Cardiac septum (tissue), 1 donor: Measurements from ENCODE around the gene EPPIN. TPM values are rescaled to one million over a fixed set of nuclear protein-coding genes. Genes with fewer than 3 reads are reported as not detected.

Experiments
- DNase-seq: peaks from one replicate; pipeline ENCODE4 v3.0.0-alpha.2; 2020; ENCODE audit warnings: low spot score
- intact Hi-C: fragments of 100-400 bp; cut with DNase I; formaldehyde crosslinking; loops from one replicate; pipeline ENCODE4 v1.14.0; 2022
- total RNA-seq: library from RNA; stranded (reverse); fragmentation: NEBNext Ultra II Directional; extraction: Animal tissue kit (Norgen Biotek cat#: 25700); gene quantifications from one replicate; pipeline ENCODE4 v1.2.1, GENCODE V29; 2021
- donor health status: DM: no; HTN: no; CAD: no.

Gene EPPIN
- total RNA-seq, 1 donor from 2014 or later, result not detected

DNA sequence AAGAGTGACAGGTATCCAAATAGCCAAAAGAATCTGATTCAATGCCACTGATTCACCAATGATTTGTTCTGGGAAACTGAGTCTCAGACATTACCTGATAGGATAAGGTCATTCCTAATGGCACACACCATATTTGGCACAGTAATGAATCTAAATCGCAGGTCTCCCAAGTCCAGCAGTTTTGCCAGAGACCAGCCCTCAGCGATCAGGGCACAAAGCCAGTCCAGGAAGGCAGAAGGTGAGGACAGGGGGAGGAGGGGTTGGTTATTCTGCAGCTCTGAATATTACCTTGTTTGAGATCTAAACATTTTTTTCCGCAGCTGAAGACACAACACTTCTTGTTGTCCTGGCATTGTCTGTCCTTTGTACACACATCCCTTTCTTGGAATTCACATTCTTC is 1.9 kb downstream of the EPPIN start:
- no peak for DNase-seq
- intact Hi-C loops, result loop anchor here (2.0 kb wide), 1 partner anchor 225 kb away; no protein-coding TSS in a partner anchor

DNA sequence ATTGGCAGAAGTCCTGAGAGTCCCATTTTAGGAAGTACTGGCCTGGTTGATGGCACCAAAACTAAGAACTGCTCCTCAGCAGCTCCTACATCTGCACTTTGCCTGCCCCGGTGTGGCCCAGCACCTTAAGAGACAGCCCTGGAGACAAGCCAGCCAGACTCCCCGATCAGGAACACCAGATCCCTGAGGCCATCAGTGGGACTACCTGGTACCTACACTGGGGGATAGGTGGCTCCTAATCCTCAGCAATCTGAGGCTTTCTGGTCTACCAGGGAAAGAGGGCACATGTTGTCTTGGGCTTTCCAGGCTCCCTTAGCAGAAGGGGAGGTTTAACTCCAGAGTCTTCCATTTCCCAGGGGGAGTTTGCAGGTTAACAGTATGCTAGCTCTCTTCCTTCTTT is 7.8 kb downstream of the EPPIN start, which contains the start of gene WFDC6:
Gene WFDC6, minus strand, starts transcription at position 101 of the 400 bp plus-strand sequence. Its CDS starts 75 bp downstream, at position 26.
- intact Hi-C loops, result no loop called here
- DNase-seq, result no peak

DNA sequence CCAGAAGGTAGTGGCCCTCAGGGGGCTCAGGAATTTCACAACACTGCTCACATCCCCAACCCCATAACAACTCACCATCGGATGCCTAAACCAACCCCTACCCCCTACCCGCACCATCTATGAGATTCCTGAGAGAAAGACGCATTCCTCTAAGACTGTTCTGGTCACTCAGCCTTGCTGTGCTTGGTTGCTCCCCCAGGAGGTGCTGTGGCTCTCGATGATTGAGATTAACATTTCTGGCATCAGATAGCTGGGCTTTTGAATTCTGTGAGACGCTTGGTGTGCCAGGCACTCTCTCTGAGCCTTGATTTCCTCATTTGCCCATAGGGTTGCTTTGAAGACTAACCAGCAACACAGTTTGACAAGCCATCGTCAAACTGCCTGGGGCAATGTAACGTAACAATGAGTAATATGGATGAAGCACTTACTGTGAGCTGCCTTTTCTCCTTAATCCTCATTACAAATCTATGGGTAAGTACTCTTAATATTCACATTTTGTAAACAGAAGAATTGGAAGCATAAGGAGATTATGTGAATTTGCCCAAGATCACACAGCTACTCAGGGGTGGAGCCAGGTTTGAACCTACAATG is 8.9 kb downstream of the EPPIN start:
- no peak for DNase-seq
- intact Hi-C loops, result no loop called here

DNA sequence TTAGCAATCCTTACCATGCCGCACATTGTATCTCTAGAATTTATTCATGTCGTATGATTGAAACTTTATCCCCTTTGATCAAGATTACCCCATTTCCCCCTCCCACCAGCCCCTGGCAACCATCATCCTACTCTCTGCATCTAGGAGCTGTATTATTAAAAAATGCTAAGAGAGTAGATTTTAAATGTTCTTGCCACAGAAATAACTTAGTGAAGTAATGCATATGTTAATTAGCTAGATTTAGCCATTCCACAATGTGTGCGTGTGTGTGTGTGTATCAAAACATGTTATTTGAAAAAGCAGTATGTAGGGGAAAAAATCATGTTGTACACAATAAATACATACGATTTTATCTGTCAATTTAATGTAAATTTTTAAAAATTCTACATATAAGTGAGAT is 19.9 kb downstream of the EPPIN start:
- intact Hi-C loops, result no loop called here
- no peak for DNase-seq

DNA sequence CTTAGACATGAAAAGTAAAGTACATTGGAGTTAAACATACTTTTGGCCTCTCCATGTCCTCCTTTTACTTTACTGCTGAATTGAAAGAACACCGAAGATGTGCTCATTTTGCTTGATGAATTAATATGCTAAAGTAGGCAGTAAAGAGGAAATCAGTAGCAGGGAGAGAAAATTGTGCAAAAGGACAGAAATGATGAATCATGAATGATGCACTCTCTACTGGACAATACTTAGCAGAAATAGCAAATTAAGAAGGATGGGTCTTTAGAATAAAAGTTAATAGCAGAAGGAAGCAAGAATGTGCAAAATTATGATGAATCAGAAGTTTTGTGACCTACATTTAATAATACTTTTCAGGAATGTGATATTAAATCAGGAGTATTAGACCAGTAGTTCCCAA is 23.4 kb downstream of the EPPIN start:
- no peak for DNase-seq

DNA sequence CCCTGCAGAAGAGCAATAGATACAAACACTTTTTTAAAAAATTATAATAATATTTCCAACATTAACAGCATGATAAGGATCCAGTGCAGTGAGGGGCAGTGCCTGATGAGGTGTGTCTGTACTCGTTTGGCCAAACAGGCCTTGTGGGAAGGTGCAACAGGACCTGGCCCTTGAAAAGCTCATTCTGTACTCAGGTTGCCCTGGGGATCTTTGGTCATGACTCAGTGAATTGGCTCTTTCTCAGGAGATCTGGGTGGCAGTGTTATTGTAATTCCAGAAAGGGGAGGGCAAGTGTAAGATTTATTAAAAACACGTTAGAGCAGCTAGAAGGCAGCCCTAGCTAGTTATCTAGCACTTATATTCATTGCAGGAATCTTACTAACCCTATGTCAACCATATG is 28.9 kb downstream of the EPPIN start:
- no peak for DNase-seq
- intact Hi-C loops, result no loop called here

More for the DNA sequence above, 23.4 kb downstream of the EPPIN start:
- intact Hi-C loops, result no loop called here

DNA sequence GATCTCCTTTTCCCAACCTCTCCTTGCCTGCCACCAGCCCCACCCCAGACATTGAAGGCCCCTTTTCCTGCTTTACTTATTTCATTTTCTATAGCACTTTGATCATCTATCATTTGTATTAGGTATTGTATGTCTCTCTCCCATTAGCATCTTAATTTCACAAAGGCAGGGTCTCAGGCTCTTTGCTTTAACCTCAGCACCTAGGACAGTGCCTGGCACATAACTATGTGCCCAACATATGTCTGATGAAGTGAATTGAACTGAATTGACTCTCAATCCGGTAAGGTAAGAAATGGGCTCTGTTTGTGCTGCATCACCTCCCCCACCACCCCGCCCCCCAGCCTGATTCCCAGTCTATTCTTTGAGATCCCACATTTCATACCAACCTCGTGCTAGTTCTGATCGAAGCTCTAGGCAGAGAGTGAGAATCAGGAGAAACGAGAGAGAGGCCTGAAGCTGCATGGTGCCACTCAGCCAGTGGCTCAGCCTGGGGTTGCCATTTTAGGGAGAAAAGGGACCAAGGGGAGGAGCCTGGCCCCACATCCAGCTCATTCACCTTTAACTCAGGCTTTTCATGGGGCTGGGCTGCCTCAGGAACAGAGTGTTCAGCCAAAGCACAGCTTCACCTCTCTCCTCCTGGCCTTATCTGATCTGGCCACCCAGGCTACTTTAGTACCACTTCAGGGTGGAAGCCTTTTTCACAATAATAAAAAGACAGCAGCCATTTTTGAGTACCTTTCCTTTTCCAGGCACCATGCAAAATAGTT is 31.9 kb downstream of the EPPIN start, which contains the start of gene SPINT3:
Gene SPINT3, minus strand, starts transcription at position 476 of the 767 bp plus-strand sequence. Its CDS starts 14 bp downstream, at position 462.
- no peak for DNase-seq
- intact Hi-C loops, result no loop called here

DNA sequence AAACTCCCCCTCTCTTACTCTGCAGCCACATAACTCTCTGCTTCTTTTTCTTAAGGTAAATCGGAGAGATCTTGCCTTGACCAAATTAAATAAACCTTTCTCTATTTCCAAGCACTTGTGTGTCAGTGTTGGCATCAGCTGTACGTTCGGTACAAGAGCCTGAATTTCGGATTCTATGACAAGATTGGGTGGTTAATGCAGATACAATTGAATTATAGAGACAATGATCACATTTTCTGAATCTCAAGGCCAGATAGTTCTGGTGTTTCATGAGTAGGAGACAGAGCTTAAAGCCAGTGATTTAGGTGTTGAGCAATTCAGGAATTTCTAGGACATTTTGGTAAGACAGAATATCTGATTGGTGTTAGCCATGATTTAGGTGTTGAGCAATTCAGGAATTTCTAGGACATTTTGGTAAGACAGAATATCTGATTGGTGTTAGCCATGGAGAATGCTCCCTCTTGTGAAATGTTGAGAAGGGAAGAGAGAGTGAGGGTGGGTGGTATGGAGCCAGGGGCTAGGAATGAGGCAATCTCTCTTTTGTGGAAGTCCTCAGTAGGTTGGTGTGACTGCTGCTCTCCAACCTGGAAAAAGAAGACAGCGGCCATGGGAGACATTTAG is 36.8 kb downstream of the EPPIN start:
- intact Hi-C loops, result no loop called here
- DNase-seq, result no peak

DNA sequence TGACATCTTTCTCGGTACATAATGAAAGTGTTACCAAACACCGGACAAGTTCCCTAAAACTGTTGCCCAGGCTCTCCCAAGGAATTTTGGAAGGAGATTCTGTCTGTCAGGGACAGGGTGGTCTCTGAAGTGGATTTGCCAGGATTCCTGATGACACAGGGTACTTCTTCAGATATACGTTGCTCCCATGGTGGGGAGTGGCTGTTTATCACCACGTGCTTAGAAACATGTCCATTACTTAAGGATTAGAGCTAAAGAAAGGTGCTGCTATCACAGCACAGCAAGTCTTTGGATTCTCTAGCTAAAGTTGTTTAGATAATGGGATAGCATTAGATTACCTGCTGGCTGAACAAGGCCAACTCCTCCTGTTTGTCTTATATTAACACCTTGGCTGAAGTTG is 38.1 kb downstream of the EPPIN start:
- intact Hi-C loops, result no loop called here
- DNase-seq, result no peak

DNA sequence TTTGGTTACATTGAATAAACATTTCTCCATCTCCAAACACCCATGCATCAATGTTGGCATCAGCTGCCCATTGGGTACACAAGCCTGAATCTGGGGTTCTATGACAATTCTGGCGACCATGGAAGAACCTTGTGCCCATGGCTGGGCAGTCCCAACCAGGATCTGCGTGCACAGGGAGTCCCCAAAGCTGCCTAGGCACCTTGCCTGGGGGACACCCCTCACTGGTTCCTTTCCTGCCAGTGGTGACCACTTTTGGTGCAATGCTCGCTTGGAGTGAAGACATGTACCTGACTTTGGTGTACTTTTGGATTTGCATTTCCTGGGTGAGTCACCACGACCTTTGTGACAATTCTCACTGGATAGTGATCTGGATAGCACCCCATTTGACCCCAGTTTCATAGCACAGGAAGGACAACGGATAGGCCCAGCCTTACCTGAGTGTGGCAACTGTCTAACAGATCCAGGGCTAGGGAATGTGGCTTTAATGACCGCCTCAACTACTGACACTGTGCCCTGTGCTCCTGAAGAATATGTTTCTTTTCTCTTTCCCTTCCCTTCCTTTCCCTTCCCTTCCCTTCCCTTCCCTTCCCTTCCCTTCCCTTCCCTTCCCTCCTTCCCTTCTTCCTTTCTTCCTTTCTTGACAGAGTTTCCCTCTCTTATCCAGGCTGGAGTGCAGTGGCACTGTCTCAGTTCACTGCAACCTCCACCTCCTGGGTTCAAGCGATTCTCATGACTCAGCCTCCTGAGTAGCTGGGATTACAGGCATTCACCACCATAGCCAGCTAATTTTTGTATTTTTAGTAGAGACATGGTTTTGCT is 38.9 kb downstream of the EPPIN start:
- DNase-seq, result no peak
- intact Hi-C loops, result no loop called here

DNA sequence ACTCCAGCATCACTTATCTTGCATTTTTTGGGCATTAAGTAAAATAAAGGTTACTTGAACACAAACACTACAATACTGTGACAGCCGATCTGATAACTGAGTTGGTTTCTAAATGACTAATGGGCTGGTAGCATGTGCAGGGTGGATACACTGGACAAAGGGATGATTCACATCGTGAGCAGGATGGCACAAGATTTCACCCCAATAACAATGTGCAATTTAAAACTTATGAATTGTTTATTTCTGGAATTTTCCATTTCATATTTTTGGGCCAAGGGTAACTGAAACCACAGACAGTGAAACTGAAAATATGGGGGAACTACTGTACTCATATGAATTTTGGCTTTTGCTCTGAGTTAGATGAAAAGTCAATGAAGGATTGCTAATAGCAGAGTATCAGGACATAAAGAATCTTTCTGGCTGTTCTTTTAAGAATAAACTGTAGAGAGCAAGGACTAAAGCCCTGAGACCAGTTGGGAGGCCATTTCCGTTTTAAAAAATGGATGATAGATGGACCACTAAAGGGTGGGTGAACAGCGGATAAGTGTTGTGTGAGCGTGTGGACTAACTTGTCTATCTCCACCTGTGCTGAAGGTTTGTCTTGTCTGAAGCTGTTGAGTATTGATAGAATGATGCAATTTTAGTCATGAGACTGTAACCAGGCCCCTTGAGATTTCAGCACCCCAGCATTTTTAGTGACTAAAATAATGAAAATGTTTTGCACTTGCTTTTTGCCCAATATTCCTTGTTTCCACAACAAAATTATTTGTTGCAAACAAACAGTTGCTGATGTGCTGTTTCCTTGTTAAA is 40.0 kb downstream of the EPPIN start:
- no peak for DNase-seq

DNA sequence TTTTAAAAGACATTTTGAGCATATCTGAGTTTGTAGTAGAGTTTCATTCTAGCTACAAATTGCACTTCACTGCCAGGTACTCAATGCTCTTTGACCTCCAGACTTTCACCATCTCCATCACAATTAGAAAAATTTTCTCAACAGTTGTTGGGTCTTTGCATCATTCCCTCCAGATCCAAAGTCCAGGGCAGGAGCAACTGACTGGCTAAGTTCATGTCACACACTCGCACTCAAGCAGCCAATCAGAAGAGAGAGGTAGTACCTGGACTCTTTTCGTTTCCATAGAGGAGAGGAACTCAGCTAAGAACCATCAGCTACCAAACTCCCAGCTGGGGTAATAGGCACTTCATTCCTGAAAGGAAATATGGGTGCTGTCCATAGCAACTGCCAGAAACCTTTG is 40.8 kb downstream of the EPPIN start:
- intact Hi-C loops, result no loop called here
- no peak for DNase-seq

More for the DNA sequence above, 40.0 kb downstream of the EPPIN start:
- intact Hi-C loops, result no loop called here

DNA sequence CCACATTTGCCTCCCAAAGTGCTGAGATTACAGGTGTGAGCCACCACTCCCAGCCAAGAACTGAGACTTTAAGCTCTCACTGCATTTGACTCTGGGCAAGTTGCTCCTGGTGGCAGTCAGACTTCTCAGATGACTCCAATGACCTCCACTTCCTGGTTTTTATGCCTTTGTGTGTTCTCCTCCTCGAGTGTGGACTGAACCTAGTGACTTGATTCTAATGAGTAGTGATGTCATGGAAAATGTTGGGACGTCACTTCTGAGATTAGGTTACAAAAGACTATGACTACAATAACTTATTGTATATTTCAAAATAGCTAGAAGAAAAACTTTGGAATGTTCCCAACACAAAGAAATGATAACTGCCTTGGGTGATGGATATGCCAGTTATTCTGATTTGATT is 43.8 kb downstream of the EPPIN start:
- no peak for DNase-seq
- intact Hi-C loops, result no loop called here

DNA sequence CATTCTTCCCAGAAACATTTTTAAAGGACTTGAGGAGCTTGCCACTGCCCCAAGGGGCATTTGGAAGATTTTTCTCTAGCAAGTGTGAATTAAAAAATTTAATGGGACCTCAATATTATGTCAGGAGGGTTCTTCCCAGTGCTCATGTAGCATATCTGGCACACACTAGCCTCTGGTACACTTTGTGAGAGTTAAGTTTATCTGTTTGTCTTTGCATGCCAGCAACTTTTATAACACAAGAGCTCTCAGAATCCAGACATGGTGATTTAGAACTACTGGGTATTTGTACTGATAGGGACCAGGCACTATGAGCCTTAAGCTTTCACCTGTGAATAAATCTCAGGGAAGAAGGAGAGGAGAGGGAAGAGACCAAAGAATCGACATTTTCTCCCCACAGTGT is 44.6 kb downstream of the EPPIN start:
- no peak for DNase-seq
- intact Hi-C loops, result no loop called here

DNA sequence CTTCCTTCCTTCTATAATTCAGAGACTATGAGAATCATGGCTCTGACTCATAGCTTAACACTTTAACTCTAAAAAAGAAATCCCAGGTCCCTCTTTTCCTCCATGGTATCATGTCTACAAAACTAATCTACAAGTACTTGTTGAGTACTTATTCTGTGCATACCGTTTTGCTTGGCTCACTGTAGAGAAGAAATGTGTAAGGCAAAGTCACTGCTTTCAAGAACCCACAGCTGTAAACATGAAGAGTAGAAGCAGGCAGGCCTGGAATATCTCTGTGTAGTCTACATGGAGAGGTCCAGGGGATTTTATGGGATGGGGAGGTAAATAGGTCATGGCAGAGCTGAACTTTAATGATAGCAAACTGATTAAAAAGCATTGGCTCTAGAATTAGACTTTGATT is 45.6 kb downstream of the EPPIN start:
- no peak for DNase-seq
- intact Hi-C loops, result no loop called here

DNA sequence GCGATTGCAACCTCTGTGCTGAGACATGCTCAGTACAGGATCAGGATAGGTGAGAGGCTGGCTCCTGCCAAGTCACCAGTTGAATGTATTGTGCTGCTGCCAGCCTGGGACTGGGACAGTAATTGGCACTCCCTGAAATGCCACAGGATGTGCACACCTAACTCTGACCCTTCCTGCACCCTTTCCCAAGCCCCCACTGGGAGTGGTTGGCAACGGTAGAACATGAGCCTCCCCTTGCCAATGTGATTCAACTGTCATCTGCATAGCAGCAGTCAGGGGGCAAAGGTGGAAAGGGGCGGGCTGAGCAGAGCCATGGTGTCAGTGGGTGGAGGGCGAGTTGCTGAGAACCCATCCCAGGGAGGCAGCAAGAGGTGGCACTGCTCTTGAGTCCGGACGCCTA is 47.2 kb downstream of the EPPIN start:
- no peak for DNase-seq

DNA sequence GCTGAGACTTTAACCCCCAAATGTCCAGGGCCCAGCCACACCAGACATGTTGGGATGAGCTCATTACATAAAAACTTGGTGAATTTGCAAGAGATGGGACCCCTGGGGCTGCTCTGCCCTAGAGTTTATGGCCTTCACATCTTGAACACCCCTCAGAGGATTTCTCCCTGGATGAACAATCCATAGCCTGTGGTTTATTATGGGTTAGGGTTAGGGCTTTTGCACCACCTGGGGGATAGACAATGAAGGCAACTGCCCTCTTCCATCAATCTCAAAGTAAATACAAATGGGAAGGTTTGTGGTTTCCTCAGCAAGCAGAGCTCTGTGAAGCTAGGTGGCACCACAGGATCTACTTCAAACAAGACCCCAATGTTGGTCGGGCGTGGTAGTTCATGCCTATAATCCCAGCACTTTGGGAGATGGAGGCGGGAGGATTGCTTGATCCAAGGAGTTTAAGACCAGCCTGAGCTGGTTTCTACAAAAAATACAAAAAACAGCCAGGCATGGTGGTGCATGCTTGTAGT is 49.2 kb downstream of the EPPIN start:
- intact Hi-C loops, result no loop called here
- no peak for DNase-seq

More for the DNA sequence above, 47.2 kb downstream of the EPPIN start:
- intact Hi-C loops, result no loop called here

DNA sequence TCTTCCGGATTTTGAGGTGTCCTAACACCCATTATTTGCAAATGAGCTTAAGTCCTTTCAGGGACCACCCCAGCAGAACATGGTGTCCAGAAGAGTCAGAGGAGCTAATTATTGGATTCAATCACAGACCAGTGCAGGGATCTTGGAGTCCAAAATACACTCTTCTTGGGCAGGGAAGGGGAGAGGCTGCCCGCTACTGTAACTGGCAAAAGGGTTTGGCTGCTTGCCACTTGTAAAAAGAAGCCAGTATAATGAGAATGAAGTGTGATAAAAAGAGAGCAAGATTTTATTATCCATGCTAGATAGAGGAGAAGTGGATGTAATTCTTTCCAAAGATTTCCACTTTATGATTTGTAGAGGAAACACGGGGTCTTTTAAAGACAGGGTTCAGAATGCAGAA is 51.0 kb downstream of the EPPIN start:
- intact Hi-C loops, result no loop called here

DNA sequence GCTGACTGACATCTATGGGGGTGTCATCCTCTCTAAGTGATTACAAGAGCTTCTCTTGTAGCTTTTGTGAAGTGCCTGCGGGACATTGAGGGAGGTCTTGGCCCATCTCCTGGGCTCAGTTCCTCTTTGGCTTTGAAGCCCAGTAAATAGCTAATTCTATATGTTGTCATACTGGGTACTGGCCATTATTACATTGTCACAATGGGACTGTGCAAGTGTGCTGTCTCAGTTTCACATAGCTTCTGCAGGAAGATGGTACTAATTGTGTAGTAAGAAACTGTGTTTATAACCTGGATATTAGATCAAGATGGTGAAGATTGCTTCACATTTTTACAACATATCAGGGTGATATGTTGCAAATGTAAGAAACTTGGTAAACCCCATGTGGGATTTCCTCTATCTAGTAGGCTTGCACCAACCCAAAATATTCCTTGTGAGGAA is 51.7 kb downstream of the EPPIN start:
- intact Hi-C loops, result no loop called here
- no peak for DNase-seq

More for the DNA sequence above, 51.0 kb downstream of the EPPIN start:
- DNase-seq, result no peak
